Measurements from ENCODE around the gene ASPM.
A peak's percentile ranks its signal among the peaks of the same experiment; 100 is the strongest.

Gene ASPM

GRCh38 chr1:197146101-197147095 lies at the start of gene ASPM:
Gene ASPM, minus strand, starts transcription at chr1:197146669. Its CDS starts 232 bp downstream, at chr1:197146437.
- DNase-seq = peak; percentile 91

DNA sequence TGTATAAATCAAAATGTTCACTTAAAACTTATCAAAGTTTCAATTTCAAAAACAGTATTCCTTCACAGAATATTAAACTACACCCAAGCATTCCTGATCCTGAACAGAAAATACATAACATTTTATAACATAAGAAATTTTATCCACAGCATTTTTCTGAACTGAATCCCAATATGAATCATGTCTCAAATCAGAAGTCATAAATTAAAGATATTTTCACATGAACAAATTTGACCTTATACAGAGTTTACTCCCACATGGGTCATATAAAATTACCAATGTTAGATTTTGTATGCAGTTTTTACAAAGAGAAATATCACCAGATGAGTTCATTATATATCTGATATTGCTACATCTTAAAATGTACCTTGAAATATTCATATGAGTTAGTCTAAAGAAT lies 48.6 kb upstream of the ASPM start:
- DNase-seq = no peak

DNA sequence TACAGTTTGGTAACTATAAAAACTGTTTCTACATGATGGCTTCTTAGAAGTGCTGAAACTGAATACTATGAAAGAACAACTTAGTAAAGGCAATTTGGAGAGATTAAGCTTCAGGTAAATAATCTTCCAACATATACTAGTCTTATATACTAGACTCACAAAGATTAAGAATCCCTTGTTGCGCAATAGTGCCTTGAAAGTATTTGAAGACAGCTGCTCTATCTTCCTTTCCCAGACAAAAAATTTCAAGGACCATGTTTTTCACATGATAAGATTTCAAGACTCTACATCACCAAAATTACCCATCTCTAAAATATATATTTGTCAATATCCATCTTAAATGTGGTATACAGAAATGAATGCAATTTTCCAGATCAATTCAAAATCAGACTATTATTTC lies 37.7 kb upstream of the ASPM start:
- no peak for DNase-seq

DNA sequence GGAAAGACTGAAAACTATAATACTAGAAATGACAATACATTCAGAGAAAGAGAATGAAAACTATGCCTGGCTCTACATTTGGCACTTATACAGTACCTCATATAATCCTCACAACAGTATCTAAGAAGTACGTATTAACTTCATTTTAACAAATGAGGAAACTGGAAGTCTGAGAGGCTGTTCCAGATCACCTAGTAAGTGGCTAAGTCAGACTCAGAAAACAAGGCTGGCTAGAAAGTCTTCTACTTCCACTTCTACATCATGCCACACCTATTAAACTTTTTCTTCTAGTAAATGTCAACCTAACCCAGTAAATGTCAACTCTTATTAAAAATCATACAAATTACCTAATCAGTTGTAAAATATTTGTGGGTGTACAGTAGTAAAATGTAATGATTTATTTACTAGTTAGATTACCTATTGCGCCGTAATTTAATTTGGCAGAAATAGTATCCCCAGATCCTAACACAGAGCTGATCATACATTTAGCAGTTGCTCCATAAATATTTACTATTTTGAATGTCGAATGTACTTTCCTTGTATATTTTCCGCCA lies 36.8 kb upstream of the ASPM start:
- no peak for DNase-seq

DNA sequence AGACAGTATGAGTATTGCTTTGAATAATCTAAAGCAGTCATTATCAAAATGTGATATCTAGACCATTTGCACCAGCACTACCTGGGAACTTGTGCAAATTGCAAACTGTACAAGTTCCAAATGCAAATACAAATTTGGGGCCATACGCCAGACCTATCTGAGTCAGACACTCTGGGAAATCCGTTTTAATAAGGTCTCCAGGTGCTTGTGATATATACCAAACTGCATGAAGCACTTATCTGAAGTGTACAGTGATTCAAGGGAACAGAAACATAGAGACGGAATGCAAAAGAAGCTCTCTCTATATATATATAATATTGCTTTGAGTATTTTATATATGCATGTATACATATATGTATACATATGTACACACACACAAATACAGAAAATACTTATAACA lies 36.2 kb upstream of the ASPM start:
- no peak for DNase-seq

DNA sequence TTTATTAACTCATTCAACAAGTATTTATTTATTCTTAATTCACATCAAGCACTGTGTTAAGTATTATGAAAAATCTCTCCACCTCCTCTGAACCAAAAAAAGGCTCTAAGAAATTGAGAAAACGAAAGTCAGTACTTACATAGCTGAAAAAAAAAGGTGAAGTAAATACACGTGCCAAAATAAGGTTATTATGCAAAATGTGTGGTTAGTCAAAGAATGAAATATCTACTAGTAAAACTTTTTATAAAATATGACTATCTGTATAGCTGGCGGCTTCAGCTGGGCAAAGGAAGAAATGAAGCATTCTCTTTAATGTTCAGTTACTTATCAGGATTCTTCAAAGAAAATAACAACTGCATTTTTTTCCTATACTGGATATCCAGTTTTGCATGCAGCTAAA lies 35.5 kb upstream of the ASPM start:
- no peak for DNase-seq

DNA sequence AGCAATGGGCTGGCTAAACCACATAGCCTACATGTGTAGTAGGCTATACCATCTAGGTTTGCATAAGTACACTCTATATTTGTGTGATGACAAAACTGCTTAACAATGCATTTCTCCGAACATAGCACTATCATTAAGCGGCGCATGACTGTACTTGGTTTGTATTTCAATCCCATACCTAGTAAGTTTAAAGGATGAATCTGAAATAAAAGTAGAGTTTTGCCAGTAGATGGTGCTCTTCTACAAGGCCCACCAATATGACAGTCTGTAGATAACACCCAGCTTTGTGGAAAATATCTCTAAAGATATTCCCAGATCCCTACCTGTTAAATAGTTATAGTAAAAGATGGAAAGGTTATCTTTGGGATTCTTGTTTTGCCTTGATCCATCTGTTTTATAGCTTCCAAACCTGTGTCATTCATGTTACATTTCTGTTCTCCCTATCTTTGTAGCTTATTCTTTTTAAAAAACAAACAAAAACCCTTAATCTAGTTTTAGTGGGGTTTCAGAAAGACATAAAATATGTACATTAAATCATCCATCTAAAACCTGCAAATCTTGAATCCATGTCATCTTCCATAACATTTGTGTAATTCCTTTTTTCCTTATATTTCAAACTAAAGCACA lies 33.9 kb upstream of the ASPM start:
- no peak for DNase-seq

DNA sequence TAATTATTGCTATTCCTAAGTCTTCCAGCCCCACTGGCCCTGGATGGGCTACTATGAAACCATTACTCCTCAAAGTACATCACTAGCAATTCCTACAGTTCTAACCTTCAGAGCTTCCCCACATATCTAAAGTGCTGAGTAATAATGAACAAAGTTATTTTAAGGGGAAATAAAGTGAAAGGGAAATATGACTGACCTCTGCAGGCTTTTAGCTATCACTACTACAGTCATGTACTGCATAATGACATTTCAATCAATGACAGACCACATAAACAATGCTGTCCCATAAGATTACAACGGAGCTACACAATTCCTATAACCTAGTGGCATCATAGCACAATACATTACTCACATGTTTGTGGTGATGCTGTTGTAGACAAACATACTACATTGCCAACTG lies 32.5 kb upstream of the ASPM start:
- no peak for DNase-seq

DNA sequence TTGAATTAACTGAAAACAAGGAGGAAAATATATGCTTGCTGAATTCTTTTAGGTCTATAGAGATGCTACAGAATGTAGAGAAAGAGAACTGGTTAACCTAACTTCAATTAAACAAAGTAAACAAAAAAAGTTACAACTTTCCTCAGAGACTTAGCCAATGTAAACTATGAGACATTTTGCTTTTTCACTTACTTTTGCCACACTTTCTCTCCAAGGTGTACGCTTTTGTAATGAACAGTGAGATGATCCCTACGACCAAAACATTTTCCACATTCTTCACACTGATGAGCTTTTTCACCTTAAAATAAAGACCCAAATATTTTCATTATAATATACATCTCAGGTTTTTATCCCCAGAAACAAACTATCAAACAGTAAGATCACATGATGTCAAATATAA lies 28.3 kb upstream of the ASPM start:
- DNase-seq = no peak

DNA sequence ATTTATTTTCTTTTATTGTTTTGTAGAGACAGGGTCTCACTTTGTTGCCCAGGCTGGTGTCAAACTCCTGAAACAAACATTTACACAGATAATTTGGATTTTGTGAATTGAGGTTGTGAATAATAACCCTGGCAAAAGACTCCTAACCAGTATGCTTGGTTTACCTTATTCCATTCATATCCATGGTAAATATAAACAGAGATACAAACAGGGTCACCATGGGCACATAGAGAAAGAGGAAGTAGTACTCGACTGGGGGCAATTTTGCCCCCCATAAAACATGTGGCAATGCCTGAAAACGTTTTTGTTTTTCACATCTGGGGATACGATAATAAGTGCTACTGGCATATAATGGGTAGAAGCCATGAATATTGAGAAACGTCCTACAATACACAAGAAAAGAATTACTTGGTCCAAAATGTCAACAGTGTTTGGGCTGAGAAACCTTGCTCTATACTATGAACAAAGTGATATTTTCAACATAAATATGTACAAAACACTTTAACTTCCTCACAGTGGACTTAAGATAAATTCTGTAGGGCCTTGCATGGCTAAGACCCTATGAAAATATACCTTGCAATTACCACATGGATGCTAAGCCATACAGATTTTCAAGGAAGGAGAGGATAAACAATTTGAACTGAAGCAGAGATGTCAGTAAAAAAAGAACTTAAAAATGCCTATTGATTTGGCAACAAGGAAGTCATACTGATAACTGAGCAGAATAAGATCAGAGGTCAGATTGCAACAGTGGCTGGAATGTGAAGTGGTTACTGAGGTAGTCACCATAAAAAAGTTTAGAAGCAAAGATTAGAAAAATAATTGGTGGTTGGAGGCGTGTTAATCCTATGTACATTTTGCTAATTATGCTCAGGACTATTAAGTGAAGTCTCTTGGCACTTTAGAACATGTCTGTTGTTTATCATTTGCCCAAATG lies 27.4 kb upstream of the ASPM start:
- DNase-seq = no peak

DNA sequence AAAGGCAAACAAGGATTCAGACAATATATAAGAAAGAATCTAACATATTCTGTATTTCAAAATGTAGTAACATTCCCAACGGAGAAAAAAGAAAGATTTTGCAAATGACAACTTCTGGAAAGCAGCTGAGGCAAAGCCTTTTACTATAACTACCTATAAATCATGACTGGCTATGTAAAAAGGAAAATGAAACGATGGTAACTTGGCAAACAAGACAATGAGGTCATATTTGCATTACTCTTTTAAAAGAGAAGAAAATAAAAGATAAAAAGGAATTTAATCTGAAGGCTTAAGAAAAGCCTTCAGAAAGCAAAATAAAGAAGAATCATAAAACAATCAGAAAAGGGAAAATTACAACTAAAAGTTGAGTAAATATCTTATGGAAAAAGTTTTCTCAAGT lies 25.1 kb upstream of the ASPM start:
- no peak for DNase-seq

- DNase-seq = no peak
These were observed 24.1 kb upstream of the ASPM start for GRCh38 chr1:197170538-197170937.

- no peak for DNase-seq
These were observed 13.0 kb upstream of the ASPM start for GRCh38 chr1:197159461-197159860.

DNA sequence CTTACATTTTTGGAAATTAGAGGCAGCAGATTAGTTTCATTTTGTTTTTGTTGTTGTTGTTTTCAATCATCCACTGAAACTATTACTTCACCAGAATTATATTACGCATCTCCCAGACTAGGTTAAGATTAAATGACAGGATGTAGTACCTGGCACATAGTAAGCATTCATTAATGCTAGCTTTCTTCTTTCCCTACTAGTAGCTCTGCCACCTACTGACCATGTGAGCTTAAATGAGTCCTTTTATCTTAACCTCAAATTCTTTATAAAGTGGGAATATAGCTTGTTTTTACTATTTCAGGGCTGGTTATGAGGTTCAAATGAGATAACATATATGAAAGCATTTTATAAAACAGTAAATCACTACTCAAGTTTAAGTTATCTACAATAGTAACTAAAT lies 10.2 kb upstream of the ASPM start:
- DNase-seq = no peak

DNA sequence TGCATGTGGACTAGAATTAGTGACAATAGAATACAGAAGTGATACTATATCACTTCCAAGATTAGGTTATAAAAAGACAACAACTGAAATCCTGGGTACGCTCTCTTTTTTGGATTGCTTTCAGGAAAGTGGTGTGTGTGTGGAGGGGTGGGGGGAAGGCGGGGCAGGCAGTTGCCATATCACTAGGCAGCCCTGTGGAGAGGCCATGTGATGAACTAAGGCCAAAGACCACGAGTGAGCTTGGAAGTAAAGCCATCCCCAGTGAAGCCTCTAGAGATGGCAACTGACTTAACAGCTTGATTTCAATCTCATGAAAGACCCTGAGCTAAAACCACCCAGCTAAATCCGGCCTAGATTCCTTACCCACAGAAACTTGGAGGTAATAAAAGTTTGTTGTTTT lies 6.2 kb upstream of the ASPM start:
- no peak for DNase-seq

- DNase-seq = no peak
These were observed 4.7 kb upstream of the ASPM start for GRCh38 chr1:197151185-197151584.

- no peak for DNase-seq
These were observed 4.0 kb upstream of the ASPM start for GRCh38 chr1:197150336-197151005.

- no peak for DNase-seq
These were observed 2.9 kb upstream of the ASPM start for GRCh38 chr1:197149340-197149739.

GRCh38 chr1:197145446-197146024 lies 934 bp downstream of the ASPM start:
- no peak for DNase-seq

- no peak for DNase-seq
These were observed 1.7 kb downstream of the ASPM start for GRCh38 chr1:197144570-197145325.

DNA sequence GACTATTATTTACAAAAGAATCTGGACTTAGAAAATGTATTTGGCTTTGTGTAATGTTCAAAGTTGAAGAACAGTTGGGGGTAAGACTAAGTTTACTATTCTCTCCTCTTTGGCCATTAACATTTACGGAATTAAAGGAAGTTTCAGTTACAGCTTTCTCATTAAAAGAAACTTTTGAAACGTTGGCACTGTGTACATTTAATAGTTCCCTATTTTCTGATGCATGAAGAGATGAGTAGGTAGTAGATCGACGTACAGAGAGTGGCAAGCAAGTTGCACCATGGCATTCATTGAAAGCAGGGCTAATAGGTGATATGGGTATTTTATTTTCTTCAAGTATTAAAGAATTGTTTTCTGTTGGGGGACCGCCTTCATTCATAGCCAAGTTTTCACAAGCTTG lies 3.2 kb downstream of the ASPM start:
- no peak for DNase-seq

Data from NCI-H2029 (cell line).